ENCODE data around the gene KIF20B. TPM values are rescaled to one million over a fixed set of nuclear protein-coding genes. Genes with fewer than 3 reads are reported as not detected.

The KIF20B gene
- total RNA-seq, 1 donor = 4.7 TPM

DNA sequence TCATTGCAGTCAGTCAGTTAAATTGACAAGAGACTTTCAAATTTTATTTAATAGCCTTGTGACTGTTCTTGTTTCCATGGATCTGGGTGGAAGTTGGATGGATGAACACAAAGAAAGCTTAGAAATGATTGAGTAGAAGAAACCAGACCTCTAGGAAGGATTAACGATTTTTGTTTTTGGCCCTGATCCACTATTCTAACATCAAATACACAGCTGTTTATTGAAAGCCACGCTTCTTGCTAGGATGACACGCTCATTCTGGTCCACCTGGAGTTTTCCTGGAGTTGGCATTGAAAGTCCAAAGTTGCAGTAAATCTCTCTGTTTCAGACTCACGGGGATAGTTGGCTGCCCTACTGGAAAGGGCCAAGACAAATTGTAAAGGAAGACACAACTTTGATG is 108.4 kb downstream of the KIF20B start:
- Histone ChIP-seq H2AFZ (ENCODE audit: low read length) (no peak overlapping the region), H3K27me3 (ENCODE audit: insufficient read depth, low read length) (peaks cover 28% of the 10 kb centered on the region), H3K9me3 (ENCODE audit: low read depth, low read length) (no peaks in the 10 kb centered on the region), H3K79me2 (ENCODE audit: insufficient read depth, low read length) (no peaks in the 10 kb centered on the region), H3K27ac (ENCODE audit: low read depth, low read length) (no peak overlapping the region), H3K4me1 (ENCODE audit: insufficient read depth, low read length) (no peaks in the 10 kb centered on the region), H4K20me1 (ENCODE audit: insufficient read depth, low read length) (no peaks in the 10 kb centered on the region), H3K4me2 (ENCODE audit: insufficient read depth, low read length) (no peak overlapping the region), H3K4me3 (ENCODE audit: insufficient read depth, low read length) (no peak overlapping the region), H3K36me3 (ENCODE audit: insufficient read depth, low read length) (no peaks in the 10 kb centered on the region)
- DNase-seq (ENCODE audit: insufficient read length, low spot score, missing footprints) = no peak
- TF ChIP-seq, protein P1, sequence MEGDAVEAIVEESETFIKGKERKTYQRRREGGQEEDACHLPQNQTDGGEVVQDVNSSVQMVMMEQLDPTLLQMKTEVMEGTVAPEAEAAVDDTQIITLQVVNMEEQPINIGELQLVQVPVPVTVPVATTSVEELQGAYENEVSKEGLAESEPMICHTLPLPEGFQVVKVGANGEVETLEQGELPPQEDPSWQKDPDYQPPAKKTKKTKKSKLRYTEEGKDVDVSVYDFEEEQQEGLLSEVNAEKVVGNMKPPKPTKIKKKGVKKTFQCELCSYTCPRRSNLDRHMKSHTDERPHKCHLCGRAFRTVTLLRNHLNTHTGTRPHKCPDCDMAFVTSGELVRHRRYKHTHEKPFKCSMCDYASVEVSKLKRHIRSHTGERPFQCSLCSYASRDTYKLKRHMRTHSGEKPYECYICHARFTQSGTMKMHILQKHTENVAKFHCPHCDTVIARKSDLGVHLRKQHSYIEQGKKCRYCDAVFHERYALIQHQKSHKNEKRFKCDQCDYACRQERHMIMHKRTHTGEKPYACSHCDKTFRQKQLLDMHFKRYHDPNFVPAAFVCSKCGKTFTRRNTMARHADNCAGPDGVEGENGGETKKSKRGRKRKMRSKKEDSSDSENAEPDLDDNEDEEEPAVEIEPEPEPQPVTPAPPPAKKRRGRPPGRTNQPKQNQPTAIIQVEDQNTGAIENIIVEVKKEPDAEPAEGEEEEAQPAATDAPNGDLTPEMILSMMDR (IDR thresholded peaks at IDR 0.05; ENCODE audit: extremely low read depth, low read depth, low read length) = no peak

DNA sequence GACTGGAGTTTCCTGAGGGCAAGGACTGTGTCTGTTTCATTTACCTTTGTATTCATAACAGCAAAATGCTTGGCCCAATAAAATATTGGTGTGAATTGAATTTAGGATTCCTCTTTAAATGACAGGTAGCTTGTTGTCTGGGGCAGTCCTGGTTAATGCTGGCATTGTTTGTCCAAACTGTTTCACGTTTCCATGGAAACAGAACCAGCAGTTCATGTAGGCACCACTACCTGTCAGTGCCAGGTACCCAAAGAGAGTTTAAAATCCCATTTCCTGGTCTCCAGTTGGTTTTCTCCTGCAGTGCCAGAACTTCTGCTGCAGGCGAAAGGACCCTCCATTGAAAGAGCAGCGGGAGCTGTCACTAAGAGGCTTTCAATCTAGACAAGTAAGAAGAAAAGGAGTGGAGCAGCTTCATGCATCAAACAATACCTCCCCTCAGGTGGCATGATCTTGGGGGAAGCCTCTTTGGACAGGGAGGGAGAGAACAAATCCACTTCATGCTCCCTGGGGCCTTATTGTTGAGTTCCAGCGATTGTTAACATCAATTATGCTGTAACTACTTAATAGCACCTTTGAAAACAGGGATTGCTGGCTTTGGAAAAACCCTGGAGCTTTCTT is 109.6 kb downstream of the KIF20B start:
- H3K27me3 ChIP-seq (ENCODE audit: insufficient read depth, low read length) = peaks cover 31% of the 10 kb centered on the region

DNA sequence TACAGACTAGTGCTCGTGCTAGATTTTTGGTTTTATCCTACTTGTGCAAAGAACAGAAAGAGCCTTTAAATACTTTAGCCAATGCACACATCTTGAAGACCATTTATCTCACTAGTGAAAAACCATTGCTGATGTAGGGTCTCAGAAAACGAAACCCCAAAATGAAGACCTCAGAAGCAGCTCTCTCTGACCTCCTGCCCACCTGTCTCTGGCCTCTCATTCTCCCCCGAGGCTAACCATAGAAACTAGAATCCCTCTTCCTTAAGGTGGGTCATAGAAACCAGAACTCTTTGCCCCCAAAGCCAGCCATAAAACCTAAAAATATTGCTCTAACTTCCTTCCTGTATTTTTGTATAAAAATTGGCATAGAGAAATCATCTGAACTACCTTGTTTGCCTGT is 112.2 kb downstream of the KIF20B start:
- TF ChIP-seq, protein P1 (IDR thresholded peaks at IDR 0.05; ENCODE audit: extremely low read depth, low read depth, low read length) = no peak
- H3K4me3 ChIP-seq (ENCODE audit: insufficient read depth, low read length) = no peak overlapping the region
- H3K9me3 ChIP-seq (ENCODE audit: low read depth, low read length) = no peaks in the 10 kb centered on the region
- H3K4me2 ChIP-seq (ENCODE audit: insufficient read depth, low read length) = no peak overlapping the region
- no peaks in the 10 kb centered on the region for H4K20me1 ChIP-seq (ENCODE audit: insufficient read depth, low read length)
- no peak overlapping the region for H2AFZ ChIP-seq (ENCODE audit: low read length)
- DNase-seq (ENCODE audit: insufficient read length, low spot score, missing footprints) = no peak
- no peak overlapping the region for H3K27ac ChIP-seq (ENCODE audit: low read depth, low read length)
- H3K4me1 ChIP-seq (ENCODE audit: insufficient read depth, low read length) = no peaks in the 10 kb centered on the region
- no peaks in the 10 kb centered on the region for H3K36me3 ChIP-seq (ENCODE audit: insufficient read depth, low read length)
- H3K27me3 ChIP-seq (ENCODE audit: insufficient read depth, low read length) = peaks cover 20% of the 10 kb centered on the region
- H3K79me2 ChIP-seq (ENCODE audit: insufficient read depth, low read length) = no peaks in the 10 kb centered on the region

More for the DNA sequence above, 109.6 kb downstream of the KIF20B start:
- H3K36me3 ChIP-seq (ENCODE audit: insufficient read depth, low read length) = no peaks in the 10 kb centered on the region
- H4K20me1 ChIP-seq (ENCODE audit: insufficient read depth, low read length) = no peaks in the 10 kb centered on the region
- TF ChIP-seq, protein P1 (IDR thresholded peaks at IDR 0.05; ENCODE audit: extremely low read depth, low read depth, low read length) = no peak
- H3K9me3 ChIP-seq (ENCODE audit: low read depth, low read length) = no peaks in the 10 kb centered on the region
- no peaks in the 10 kb centered on the region for H3K79me2 ChIP-seq (ENCODE audit: insufficient read depth, low read length)
- H3K4me3 ChIP-seq (ENCODE audit: insufficient read depth, low read length) = no peak overlapping the region
- H2AFZ ChIP-seq (ENCODE audit: low read length) = no peak overlapping the region
- DNase-seq (ENCODE audit: insufficient read length, low spot score, missing footprints) = no peak
- no peak overlapping the region for H3K4me2 ChIP-seq (ENCODE audit: insufficient read depth, low read length)
- no peak overlapping the region for H3K27ac ChIP-seq (ENCODE audit: low read depth, low read length)
- no peaks in the 10 kb centered on the region for H3K4me1 ChIP-seq (ENCODE audit: insufficient read depth, low read length)

DNA sequence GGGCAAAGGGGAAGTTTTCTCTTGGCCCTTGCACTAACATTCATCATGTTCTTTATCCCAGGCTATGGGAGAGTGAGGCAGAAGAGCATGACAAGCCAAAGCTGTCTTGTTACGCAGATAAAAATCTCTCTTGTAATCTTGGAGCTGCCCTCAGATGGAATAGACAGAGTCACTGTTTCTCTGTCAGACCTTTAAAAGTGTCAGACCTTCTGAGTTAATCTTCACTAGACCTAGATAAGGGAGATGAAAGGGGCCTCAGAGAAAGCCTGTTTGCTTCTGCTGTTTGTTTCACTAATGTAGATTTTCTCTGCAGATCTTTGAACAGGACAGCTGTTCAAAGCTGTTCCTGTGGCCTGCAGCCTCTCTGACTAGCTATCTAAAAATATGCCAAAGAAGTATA is 112.9 kb downstream of the KIF20B start:
- H3K79me2 ChIP-seq (ENCODE audit: insufficient read depth, low read length) = no peaks in the 10 kb centered on the region
- no peaks in the 10 kb centered on the region for H3K9me3 ChIP-seq (ENCODE audit: low read depth, low read length)
- no peaks in the 10 kb centered on the region for H4K20me1 ChIP-seq (ENCODE audit: insufficient read depth, low read length)
- H3K4me3 ChIP-seq (ENCODE audit: insufficient read depth, low read length) = no peak overlapping the region
- H3K4me1 ChIP-seq (ENCODE audit: insufficient read depth, low read length) = no peaks in the 10 kb centered on the region
- H3K36me3 ChIP-seq (ENCODE audit: insufficient read depth, low read length) = no peaks in the 10 kb centered on the region
- DNase-seq (ENCODE audit: insufficient read length, low spot score, missing footprints) = no peak
- H2AFZ ChIP-seq (ENCODE audit: low read length) = no peak overlapping the region
- H3K27me3 ChIP-seq (ENCODE audit: insufficient read depth, low read length) = peaks cover 20% of the 10 kb centered on the region
- TF ChIP-seq, protein P1 (IDR thresholded peaks at IDR 0.05; ENCODE audit: extremely low read depth, low read depth, low read length) = no peak
- H3K27ac ChIP-seq (ENCODE audit: low read depth, low read length) = no peak overlapping the region
- no peak overlapping the region for H3K4me2 ChIP-seq (ENCODE audit: insufficient read depth, low read length)
